Measurements from ENCODE around the gene SCGB1C2. TPM values are rescaled to one million over a fixed set of nuclear protein-coding genes. Genes with fewer than 3 reads are reported as not detected.

Gene SCGB1C2
- total RNA-seq, 1 donor from 2014 or later, result not detected

DNA sequence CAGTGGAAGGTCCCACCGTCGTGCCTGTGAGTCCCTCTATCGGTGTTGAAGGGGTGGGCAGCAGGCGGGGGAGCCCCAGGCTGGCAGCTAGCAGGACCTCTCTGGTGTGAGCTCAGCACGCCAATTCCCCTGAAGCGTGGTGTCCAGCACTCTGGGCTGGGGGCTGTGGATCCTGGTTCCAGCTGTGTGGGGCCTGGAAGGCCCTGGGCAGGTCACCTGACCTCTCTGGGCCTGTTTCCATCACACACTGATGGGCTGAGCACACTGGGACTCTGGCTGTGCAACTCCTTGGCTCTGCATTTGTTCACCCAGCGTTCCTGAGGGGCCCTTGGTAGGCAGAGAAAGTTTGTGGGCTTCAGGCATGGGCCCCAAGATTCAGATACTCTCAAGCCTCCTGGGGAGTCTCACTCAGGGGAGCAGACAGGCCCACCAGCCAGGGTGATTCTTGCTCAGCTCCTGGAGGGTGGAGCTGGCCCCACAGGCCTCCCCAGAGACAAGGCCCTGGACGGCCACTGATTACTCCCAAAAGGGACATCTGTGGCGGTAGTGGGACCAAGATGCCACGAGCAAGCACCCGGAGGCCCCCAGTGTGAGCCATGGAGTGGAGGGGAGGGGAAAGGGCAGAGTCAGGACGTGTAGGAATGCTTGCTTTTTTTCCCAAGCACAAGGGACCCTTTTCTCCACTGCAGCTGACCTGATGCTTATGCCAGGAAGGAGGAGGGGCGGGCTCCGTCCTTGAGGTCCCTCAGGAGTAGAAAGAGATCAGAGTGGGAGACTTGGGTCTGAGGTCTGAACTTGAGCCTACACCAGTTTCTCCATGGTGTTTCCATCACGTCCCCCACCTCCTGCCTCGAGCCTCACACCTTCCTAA is 8.5 kb downstream of the SCGB1C2 start:
- ChIA-PET POLR2A (interaction anchor here (0.6 kb wide), 1 partner anchor 594 kb away, joined by 3 read pairs; no protein-coding TSS in a partner anchor), CTCF (interaction anchor here (1.2 to 2.0 kb wide), 2 partner anchors 554 to 835 kb away, joined by 4 to 6 read pairs; no protein-coding TSS in a partner anchor)
- Mint-ChIP-seq H3K4me3 (no peak overlapping the region), H3K36me3 (ENCODE audit: low read depth) (no peaks in the 10 kb centered on the region), H3K27me3 (peaks cover 2% of the 10 kb centered on the region), H3K9me3 (no peaks in the 10 kb centered on the region), H3K4me1 (peaks cover 4% of the 10 kb centered on the region), H3K27ac (no peak overlapping the region)
- ATAC-seq (ENCODE audit: low read depth), result no peak
- TF ChIP-seq, protein P1, sequence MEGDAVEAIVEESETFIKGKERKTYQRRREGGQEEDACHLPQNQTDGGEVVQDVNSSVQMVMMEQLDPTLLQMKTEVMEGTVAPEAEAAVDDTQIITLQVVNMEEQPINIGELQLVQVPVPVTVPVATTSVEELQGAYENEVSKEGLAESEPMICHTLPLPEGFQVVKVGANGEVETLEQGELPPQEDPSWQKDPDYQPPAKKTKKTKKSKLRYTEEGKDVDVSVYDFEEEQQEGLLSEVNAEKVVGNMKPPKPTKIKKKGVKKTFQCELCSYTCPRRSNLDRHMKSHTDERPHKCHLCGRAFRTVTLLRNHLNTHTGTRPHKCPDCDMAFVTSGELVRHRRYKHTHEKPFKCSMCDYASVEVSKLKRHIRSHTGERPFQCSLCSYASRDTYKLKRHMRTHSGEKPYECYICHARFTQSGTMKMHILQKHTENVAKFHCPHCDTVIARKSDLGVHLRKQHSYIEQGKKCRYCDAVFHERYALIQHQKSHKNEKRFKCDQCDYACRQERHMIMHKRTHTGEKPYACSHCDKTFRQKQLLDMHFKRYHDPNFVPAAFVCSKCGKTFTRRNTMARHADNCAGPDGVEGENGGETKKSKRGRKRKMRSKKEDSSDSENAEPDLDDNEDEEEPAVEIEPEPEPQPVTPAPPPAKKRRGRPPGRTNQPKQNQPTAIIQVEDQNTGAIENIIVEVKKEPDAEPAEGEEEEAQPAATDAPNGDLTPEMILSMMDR (IDR thresholded peaks at IDR 0.05), result no peak
- intact Hi-C loops (cut with micrococcal nuclease), result loop anchor here (2.0 kb wide), 1 partner anchor 835 kb away; no protein-coding TSS in a partner anchor
- DNase-seq, result peak; percentile 10

DNA sequence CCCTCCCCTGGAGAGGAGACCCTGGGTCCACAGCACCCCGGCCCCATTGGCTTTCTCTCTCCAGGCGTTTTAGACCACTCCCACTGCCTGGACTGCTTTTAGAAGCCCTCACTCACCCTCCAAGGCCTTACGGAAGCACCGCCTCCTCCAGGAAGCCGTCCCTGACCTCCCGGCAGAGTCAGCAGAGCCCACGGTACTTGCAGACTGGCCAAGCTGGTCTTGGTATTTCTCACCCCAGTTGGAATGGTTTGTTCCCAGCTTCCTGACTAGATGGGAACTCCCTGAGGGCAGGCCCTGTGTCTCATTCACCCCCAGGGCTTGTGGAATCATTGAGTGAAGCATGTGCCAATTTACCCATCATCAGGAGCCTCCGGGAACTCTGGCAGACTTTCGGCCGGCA is 9.2 kb downstream of the SCGB1C2 start:
- Mint-ChIP-seq H3K4me1 (peaks cover 4% of the 10 kb centered on the region), H3K36me3 (ENCODE audit: low read depth) (no peaks in the 10 kb centered on the region), H3K9me3 (no peaks in the 10 kb centered on the region), H3K4me3 (no peak overlapping the region), H3K27me3 (peaks cover 2% of the 10 kb centered on the region), H3K27ac (no peak overlapping the region)
- TF ChIP-seq, protein P1 (IDR thresholded peaks at IDR 0.05), result no peak
- intact Hi-C loops (cut with micrococcal nuclease), result no loop called here
- DNase-seq (peak; percentile 4), ATAC-seq (ENCODE audit: low read depth) (no peak)
- CTCF ChIA-PET, result no interaction called here
- POLR2A ChIA-PET, result no interaction called here

DNA sequence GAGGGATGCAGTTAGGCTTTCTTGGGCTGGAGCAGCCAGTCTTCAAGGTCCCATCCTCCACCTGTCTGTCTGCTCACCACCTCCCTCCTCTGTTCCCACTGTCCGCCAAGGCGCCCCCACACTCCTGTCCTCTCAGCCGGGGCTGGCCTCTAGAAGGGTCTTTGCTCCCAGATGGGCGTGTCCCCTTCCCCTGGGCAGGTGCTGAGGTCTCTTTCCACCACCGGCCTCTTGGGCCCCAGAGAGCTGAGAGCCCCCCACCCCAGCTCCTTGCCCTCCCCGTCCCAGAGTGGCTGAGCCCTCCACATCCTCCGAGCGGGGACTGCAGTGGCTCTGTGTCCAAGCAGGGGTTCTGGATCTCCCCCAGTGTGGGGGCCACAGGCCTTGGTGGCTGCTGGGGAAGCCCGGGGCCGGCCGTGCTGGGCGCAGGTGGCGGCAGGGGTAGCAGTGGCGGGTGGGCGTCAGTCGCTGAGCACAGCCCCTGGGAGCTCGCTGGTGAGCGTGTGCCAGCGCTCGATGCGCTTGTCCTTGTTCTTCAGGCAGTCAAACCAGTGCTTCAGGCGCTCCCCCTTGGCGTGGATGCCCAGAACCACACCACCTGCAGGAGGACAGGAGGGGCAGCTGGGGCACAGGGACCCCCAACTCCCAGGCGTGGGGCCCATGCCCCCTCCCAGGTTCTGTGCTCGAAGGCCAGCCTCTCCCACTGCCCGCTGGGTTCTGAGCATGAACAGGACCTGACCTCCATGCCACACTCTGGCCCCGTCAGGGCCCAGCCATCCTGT is 9.8 kb downstream of the SCGB1C2 start:
- no peaks in the 10 kb centered on the region for H3K36me3 Mint-ChIP-seq (ENCODE audit: low read depth)
- CTCF ChIA-PET, result no interaction called here

DNA sequence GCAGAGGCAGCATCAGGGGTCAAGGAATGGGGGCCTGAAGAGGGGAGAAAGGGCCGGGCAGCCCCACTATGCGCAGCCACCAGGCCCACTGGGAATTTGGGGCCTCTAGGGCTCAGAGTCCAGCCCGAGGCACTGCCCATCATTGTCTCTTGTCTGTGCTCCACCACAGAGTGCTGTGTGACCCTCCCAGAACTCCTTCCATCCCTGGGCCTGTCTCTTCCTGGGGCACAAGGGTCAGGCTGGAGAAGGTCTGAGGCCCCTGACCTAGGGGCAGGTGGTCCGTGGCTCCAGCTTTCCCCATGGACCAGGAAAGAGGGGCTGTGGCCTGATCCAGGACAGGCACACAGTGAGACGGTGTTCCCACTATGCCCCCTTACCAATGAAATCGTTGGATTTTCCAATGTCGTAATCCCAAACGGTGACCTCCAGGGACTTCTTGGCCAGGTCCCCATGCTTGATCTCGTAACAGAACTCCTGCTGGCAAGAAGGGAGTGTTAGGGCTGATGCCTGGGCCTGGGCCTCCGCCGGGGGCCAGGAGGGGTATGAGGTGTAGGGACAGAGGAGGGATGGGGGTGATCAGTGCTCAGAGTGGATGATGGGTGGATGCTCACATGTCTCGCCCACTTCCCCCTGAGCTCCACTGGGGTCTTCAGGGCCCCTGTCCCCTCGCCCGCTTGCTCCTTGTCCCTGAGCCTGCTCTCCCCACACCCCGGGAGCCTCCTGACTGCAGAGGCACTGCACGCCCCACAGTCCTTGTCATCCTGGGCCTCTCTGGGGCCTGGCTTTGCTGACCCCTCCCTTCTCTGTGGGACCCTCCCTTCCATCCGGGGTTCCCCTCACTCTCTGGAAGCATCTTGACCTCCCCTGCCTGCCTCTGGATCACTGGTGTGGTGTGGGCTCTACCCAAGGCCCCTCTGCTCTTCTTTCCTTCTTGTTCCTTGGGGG is 10.7 kb downstream of the SCGB1C2 start:
- Mint-ChIP-seq H3K4me1 (peaks cover 4% of the 10 kb centered on the region), H3K27me3 (peaks cover 2% of the 10 kb centered on the region), H3K9me3 (no peaks in the 10 kb centered on the region), H3K36me3 (ENCODE audit: low read depth) (no peaks in the 10 kb centered on the region), H3K27ac (no peak overlapping the region), H3K4me3 (no peak overlapping the region)
- TF ChIP-seq, protein P1 (IDR thresholded peaks at IDR 0.05), result no peak
- ChIA-PET CTCF (no interaction called here), POLR2A (no interaction called here)
- ATAC-seq (ENCODE audit: low read depth) (no peak), DNase-seq (peak; percentile 10)
- intact Hi-C loops (cut with micrococcal nuclease), result no loop called here

More for the DNA sequence above, 9.8 kb downstream of the SCGB1C2 start:
- no peak overlapping the region for H3K27ac Mint-ChIP-seq
- no peak overlapping the region for H3K4me3 Mint-ChIP-seq
- peaks cover 2% of the 10 kb centered on the region for H3K27me3 Mint-ChIP-seq
- POLR2A ChIA-PET, result no interaction called here
- ATAC-seq (ENCODE audit: low read depth) (no peak), DNase-seq (peak; percentile 13)
- H3K4me1 Mint-ChIP-seq, result peaks cover 4% of the 10 kb centered on the region
- TF ChIP-seq, protein P1 (IDR thresholded peaks at IDR 0.05), result no peak
- no peaks in the 10 kb centered on the region for H3K9me3 Mint-ChIP-seq
- intact Hi-C loops (cut with micrococcal nuclease), result no loop called here

All from activated B cell treated with CpG ODN at 0.5 μM for 24 hours (primary cell).